ENCODE measurements around the gene ST6GALNAC6. TPM values are rescaled to one million over a fixed set of nuclear protein-coding genes. Genes with fewer than 3 reads are reported as not detected.
"Not testable (repeated sequence)": the region's sequence is repeated elsewhere in the genome, so short reads cannot be mapped to it uniquely, and the experiment has no call there.

Gene ST6GALNAC6
- total RNA-seq, 2 donors from 2014 or later, result 68.2 to 106 TPM

- Histone ChIP-seq H3K36me3 (peaks cover 33% of the 10 kb centered on the region), H3K4me1 (peaks cover 0 to 21% of the 10 kb centered on the region in 2 donors), H3K27me3 (no peaks in the 10 kb centered on the region), H3K4me3 (no peak overlapping the region), H3K9me3 (no peaks in the 10 kb centered on the region), H3K27ac (peak overlapping the region in 1 of 2 donors; percentile 10)
- TF ChIP-seq, protein P1, sequence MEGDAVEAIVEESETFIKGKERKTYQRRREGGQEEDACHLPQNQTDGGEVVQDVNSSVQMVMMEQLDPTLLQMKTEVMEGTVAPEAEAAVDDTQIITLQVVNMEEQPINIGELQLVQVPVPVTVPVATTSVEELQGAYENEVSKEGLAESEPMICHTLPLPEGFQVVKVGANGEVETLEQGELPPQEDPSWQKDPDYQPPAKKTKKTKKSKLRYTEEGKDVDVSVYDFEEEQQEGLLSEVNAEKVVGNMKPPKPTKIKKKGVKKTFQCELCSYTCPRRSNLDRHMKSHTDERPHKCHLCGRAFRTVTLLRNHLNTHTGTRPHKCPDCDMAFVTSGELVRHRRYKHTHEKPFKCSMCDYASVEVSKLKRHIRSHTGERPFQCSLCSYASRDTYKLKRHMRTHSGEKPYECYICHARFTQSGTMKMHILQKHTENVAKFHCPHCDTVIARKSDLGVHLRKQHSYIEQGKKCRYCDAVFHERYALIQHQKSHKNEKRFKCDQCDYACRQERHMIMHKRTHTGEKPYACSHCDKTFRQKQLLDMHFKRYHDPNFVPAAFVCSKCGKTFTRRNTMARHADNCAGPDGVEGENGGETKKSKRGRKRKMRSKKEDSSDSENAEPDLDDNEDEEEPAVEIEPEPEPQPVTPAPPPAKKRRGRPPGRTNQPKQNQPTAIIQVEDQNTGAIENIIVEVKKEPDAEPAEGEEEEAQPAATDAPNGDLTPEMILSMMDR (IDR thresholded peaks at IDR 0.05), result no peak
- DNase-seq (ENCODE audit: low spot score), result no peak
Observed at GRCh38 chr9:127884976-127885490, 14.4 kb downstream of the ST6GALNAC6 start.

DNA sequence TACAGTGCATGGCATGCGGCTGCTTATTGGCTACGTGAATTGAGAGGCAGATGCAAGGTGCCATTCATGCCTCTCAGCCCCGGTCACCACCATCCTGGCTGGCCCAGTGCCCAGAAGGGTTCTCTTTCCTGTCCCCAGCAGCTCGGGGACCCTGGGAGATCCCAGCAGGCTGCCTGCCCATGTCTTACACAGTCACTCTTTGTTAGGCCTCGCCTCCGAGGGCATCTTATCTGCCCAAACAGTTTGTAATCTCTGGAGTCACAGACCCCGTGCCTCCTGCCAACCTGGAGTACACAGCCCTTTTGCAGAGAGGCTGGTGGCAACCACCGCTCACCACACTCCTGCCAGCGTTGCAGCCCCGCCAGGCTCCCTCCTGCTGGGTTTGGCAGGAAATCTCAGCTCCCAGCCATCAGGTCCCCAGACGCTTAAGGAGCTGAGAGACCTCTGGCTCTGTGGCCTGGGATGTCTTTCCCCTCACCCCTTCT, 14.9 kb downstream of the ST6GALNAC6 start:
- H3K4me1 ChIP-seq, result peaks cover 0 to 21% of the 10 kb centered on the region in 2 donors
- no peaks in the 10 kb centered on the region for H3K27me3 ChIP-seq
- H3K27ac ChIP-seq, result peak overlapping the region in 1 of 2 donors; percentile 10
- no peak for DNase-seq (ENCODE audit: low spot score)
- peaks cover 30% of the 10 kb centered on the region for H3K36me3 ChIP-seq
- TF ChIP-seq, protein P1 (IDR thresholded peaks at IDR 0.05), result no peak
- H3K9me3 ChIP-seq, result no peaks in the 10 kb centered on the region
- no peak overlapping the region for H3K4me3 ChIP-seq

DNA sequence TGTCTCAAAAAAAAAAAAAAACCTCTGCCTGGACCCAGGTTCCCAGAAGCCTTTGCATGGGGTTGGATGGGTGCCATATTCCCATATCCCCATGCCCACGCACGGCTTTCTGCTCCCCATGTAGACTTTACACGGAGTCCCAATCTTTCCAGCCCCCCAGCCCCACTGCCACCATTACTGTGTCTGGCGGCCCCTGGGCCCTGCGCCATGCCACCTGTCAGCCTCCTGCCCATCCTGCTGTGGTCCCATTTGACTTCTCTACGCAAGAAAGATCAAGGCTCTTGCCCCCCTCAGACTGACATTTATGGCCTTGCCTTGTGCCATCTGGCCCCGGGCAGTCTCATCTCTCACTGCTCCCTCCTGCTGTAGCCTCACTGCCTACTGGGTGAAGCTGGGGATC, 15.4 kb downstream of the ST6GALNAC6 start:
- Histone ChIP-seq H3K27me3 (no peaks in the 10 kb centered on the region), H3K9me3 (no peaks in the 10 kb centered on the region), H3K27ac (peak overlapping the region in 1 of 2 donors; percentile 10), H3K4me1 (peaks cover 0 to 21% of the 10 kb centered on the region in 2 donors), H3K4me3 (no peak overlapping the region), H3K36me3 (peaks cover 30% of the 10 kb centered on the region)
- no peak for DNase-seq (ENCODE audit: low spot score)
- TF ChIP-seq, protein P1 (IDR thresholded peaks at IDR 0.05), result no peak

DNA sequence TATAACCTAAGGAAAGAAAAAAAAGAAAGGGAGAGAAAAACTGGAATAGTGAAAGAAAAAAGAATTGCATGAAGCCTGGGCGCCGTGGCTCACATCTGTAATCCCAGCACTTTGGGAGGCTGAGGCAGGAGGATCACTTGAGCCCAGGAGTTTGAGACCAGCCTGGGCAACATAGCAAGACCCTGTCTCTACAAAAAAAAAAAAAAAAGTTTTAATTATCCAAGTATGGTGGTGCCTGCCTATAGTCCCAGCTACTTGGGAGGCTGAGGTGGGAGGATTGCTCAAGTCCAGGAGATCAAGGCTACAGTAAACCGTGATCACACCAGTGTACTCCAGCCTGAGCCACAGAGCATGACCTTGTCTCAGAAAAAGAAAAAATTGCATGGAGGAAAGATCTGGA, 17.7 kb downstream of the ST6GALNAC6 start:
- H3K27me3 ChIP-seq; H3K27ac ChIP-seq; H3K9me3 ChIP-seq; H3K4me3 ChIP-seq; DNase-seq (ENCODE audit: low spot score): not testable (repeated sequence)
- H3K4me1 ChIP-seq, result peaks cover 0 to 40% of the 10 kb centered on the region in 2 donors
- peaks cover 16% of the 10 kb centered on the region for H3K36me3 ChIP-seq

- H3K9me3 ChIP-seq, result no peaks in the 10 kb centered on the region
- TF ChIP-seq, protein P1 (IDR thresholded peaks at IDR 0.05), result no peak
- no peak overlapping the region for H3K27ac ChIP-seq
- peaks cover 3% of the 10 kb centered on the region for H3K36me3 ChIP-seq
- no peak for DNase-seq (ENCODE audit: low spot score)
- peaks cover 0 to 46% of the 10 kb centered on the region in 2 donors for H3K4me1 ChIP-seq
- H3K27me3 ChIP-seq, result no peaks in the 10 kb centered on the region
- no peak overlapping the region for H3K4me3 ChIP-seq
Observed at GRCh38 chr9:127880143-127880542, 19.3 kb downstream of the ST6GALNAC6 start.

DNA sequence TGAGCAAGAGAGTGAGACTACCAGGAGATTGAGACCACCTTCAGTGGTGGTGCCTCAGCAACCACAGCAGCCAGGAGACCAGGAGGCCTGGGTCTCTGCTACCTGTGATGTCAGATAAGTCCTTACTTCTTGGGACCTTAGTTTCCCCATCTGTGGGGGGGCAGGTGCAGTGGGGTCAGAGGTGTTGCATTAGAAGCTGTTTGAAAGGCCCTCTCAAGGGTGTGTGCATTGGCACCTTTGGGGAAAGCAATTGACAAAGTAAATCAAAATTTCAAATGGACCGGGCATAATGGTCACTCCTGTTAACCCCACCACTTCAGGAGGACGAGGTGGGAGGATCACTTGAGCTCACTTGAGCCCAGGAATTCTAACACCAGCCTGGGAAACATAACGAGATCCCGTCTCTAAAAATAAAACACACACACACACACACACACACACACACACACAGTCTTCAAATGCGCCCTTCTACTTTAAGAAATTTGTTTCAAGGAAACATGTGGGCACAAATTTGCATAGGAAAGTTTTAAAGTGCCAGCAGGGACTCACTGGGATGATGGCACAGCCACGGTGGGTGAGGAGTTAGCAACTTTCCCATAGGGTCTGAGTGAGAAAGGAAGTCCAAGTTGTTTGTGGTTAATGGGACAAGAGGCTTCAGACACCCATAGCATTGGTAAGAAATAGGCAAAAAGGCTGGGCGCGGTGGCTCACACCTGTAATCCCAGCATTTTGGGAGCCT, 20.6 kb downstream of the ST6GALNAC6 start:
- no peaks in the 10 kb centered on the region for H3K36me3 ChIP-seq
- no peak for DNase-seq (ENCODE audit: low spot score)
- TF ChIP-seq, protein P1 (IDR thresholded peaks at IDR 0.05), result no peak
- H3K27ac ChIP-seq, result peak overlapping the region in 1 of 2 donors; percentile 94
- H3K4me1 ChIP-seq, result peaks cover 0 to 48% of the 10 kb centered on the region in 2 donors
- H3K9me3 ChIP-seq, result no peaks in the 10 kb centered on the region
- no peak overlapping the region for H3K4me3 ChIP-seq
- no peaks in the 10 kb centered on the region for H3K27me3 ChIP-seq
